ENCODE data around the gene HOXD1. TPM values are rescaled to one million over a fixed set of nuclear protein-coding genes. Genes with fewer than 3 reads are reported as not detected.

The HOXD1 gene
- total and polyA plus RNA-seq, 4 experiments from 2014 or later, result not detected

DNA sequence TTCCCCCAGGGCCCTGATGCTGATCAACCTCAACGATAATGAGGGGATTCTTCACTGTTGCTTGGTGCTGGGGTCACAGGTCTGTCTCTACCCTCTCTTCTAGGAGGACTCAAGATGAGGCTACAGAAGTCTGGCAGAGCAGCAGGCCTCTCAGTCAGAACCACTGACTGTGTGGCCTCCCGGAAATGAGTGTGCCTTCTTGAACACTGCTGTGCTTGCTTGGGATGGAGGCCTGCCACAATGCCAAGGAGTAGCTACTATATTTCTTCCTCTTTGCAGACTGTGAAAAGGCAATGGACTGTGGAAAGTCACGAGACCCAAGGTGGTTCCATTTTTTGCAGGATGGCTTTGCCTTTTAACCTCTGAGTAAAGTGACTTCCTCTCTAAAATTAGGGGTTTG, 5.8 kb upstream of the HOXD1 start:
- ChIA-PET POLR2A (ENCODE audit: partially characterized antibody) (no interaction called here), CTCF (ENCODE audit: partially characterized antibody) (no interaction called here)
- Histone ChIP-seq H3K4me3 (ENCODE audit: low read length in 2 of 2) (no peak overlapping the region), H3K4me1 (ENCODE audit: insufficient read depth, low read length) (peaks cover 7% of the 10 kb centered on the region), H3K27ac (ENCODE audit: low read depth, low read length) (no peak overlapping the region), H3K36me3 (ENCODE audit: insufficient read depth, low read length) (no peaks in the 10 kb centered on the region), H3K9me3 (ENCODE audit: control insufficient read depth in 1 of 2, low read length in 2 of 2) (no peaks in the 10 kb centered on the region), H3K27me3 (ENCODE audit: insufficient read depth, low read length) (peaks cover 32% of the 10 kb centered on the region)
- Mint-ChIP-seq H3K9me3 (peaks cover 0 to 3% (median under 1%) of the 10 kb centered on the region in 8 donors), H3K4me3 (no peak overlapping the region), H3K27me3 (peaks cover 57 to 64% of the 10 kb centered on the region in 2 donors), H3K36me3 (peaks cover 0 to 4% of the 10 kb centered on the region in 2 donors), H3K4me1 (peaks cover 5 to 12% (median 8%) of the 10 kb centered on the region in 4 donors), H3K27ac (no peak overlapping the region)
- intact Hi-C loops (cut with micrococcal nuclease), result no loop called here
- no peak for DNase-seq

DNA sequence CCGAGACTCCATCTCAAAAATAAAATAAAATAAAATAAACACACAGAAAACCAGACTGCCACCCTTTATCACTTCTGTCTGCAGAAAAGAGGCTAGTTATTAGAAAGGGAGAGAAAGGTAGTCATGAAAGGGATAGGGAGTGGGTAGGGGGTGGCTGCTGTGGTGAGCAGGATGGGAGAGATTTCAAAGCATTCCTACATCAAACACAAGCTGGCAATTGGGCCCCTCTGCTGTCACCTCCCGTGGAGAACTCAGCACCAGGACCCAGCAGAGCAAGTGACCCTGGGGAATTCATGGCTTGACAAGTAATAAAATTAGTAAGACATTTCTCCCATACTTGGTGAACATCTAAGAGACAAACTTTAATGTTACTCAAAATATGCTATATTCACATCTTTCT, 3.7 kb upstream of the HOXD1 start:
- Histone ChIP-seq H3K36me3 (ENCODE audit: insufficient read depth, low read length) (no peaks in the 10 kb centered on the region), H3K4me1 (ENCODE audit: insufficient read depth, low read length) (peaks cover 17% of the 10 kb centered on the region), H3K27me3 (ENCODE audit: insufficient read depth, low read length) (peaks cover 26% of the 10 kb centered on the region), H3K4me3 (ENCODE audit: low read length in 2 of 2) (no peak overlapping the region), H3K9me3 (ENCODE audit: control insufficient read depth in 1 of 2, low read length in 2 of 2) (no peaks in the 10 kb centered on the region), H3K27ac (ENCODE audit: low read depth, low read length) (no peak overlapping the region)
- DNase-seq, result no peak
- CTCF ChIA-PET (ENCODE audit: partially characterized antibody), result no interaction called here
- Mint-ChIP-seq H3K9me3 (peaks cover 0 to 3% (median under 1%) of the 10 kb centered on the region in 8 donors), H3K27me3 (peaks cover 54 to 66% of the 10 kb centered on the region in 2 donors), H3K4me1 (peaks cover 10 to 22% (median 17%) of the 10 kb centered on the region in 4 donors), H3K4me3 (no peak overlapping the region), H3K36me3 (peaks cover 0 to 4% of the 10 kb centered on the region in 2 donors), H3K27ac (no peak overlapping the region)
- intact Hi-C loops (cut with micrococcal nuclease), result no loop called here
- POLR2A ChIA-PET (ENCODE audit: partially characterized antibody), result no interaction called here

- peak overlapping the region in 1 of 8 donors; percentile 45 for H3K4me3 Mint-ChIP-seq
- Histone ChIP-seq H3K36me3 (ENCODE audit: insufficient read depth, low read length) (no peaks in the 10 kb centered on the region), H3K4me1 (ENCODE audit: insufficient read depth, low read length) (peaks cover 20% of the 10 kb centered on the region), H3K27me3 (ENCODE audit: insufficient read depth, low read length) (peaks cover 23% of the 10 kb centered on the region), H3K9me3 (ENCODE audit: control insufficient read depth in 1 of 2, low read length in 2 of 2) (no peaks in the 10 kb centered on the region), H3K27ac (ENCODE audit: low read depth, low read length) (no peak overlapping the region), H3K4me3 (ENCODE audit: low read length in 2 of 2) (no peak overlapping the region)
- intact Hi-C loops (cut with micrococcal nuclease), result no loop called here
- no peak overlapping the region for H3K27ac Mint-ChIP-seq
- peaks cover 0 to 3% (median under 1%) of the 10 kb centered on the region in 8 donors for H3K9me3 Mint-ChIP-seq
- POLR2A ChIA-PET (ENCODE audit: partially characterized antibody), result no interaction called here
- CTCF ChIA-PET (ENCODE audit: partially characterized antibody), result no interaction called here
- DNase-seq, result no peak
- peaks cover 12 to 28% (median 21%) of the 10 kb centered on the region in 4 donors for H3K4me1 Mint-ChIP-seq
- peaks cover 58 to 65% of the 10 kb centered on the region in 2 donors for H3K27me3 Mint-ChIP-seq
- peaks cover 0 to 4% of the 10 kb centered on the region in 2 donors for H3K36me3 Mint-ChIP-seq
Observed at GRCh38 chr2:176186024-176186423, 2.4 kb upstream of the HOXD1 start.

DNA sequence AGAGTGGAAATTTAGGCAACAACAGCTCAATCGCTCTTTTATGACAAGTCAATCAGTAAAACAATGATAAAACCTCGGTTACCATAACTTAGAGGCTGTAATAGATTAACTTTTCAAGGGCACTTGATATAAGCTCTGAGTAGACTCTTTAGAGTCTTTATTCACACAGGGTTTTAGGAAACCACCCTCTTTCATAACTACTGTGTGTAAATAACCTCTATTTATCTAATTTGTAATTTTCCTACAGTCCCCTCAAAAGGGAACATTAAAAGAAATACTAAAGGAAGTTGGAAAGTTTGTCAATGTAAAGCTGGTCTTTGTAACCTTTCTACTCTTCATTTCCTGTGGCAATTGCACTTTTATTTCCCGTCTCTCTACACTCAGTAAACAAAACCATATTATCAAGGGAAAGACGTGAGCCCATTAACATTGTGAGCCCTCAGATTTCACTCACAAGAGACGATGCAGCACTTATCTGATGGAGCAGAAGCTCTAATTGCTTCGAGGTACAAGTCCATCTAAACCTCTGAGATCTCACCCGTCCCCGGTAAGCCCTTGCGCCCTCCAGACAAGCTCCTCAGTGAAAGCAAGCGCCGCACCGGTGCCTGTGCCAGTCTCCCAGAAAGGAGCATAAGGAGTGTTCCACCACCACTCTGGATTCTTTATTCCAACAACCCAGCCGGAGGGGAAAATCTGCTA, 1.1 kb upstream of the HOXD1 start:
- Mint-ChIP-seq H3K9me3 (peaks cover 0 to 3% (median under 1%) of the 10 kb centered on the region in 8 donors), H3K4me3 (peak overlapping the region; percentile 85 to 95 (median 90)), H3K36me3 (peaks cover 0 to 4% of the 10 kb centered on the region in 2 donors), H3K27me3 (peaks cover 63 to 67% of the 10 kb centered on the region in 2 donors), H3K4me1 (peaks cover 12 to 28% (median 21%) of the 10 kb centered on the region in 4 donors), H3K27ac (no peak overlapping the region)
- ChIA-PET POLR2A (ENCODE audit: partially characterized antibody) (no interaction called here), CTCF (ENCODE audit: partially characterized antibody) (no interaction called here)
- intact Hi-C loops (cut with micrococcal nuclease), result no loop called here
- H3K36me3 ChIP-seq (ENCODE audit: insufficient read depth, low read length), result no peaks in the 10 kb centered on the region
- no peaks in the 10 kb centered on the region for H3K9me3 ChIP-seq (ENCODE audit: control insufficient read depth in 1 of 2, low read length in 2 of 2)
- DNase-seq, result no peak
- no peak overlapping the region for H3K27ac ChIP-seq (ENCODE audit: low read depth, low read length)
- peaks cover 20% of the 10 kb centered on the region for H3K4me1 ChIP-seq (ENCODE audit: insufficient read depth, low read length)
- peaks cover 23% of the 10 kb centered on the region for H3K27me3 ChIP-seq (ENCODE audit: insufficient read depth, low read length)
- peak overlapping the region in 1 of 2 donors; percentile 36 for H3K4me3 ChIP-seq (ENCODE audit: low read length in 2 of 2)

DNA sequence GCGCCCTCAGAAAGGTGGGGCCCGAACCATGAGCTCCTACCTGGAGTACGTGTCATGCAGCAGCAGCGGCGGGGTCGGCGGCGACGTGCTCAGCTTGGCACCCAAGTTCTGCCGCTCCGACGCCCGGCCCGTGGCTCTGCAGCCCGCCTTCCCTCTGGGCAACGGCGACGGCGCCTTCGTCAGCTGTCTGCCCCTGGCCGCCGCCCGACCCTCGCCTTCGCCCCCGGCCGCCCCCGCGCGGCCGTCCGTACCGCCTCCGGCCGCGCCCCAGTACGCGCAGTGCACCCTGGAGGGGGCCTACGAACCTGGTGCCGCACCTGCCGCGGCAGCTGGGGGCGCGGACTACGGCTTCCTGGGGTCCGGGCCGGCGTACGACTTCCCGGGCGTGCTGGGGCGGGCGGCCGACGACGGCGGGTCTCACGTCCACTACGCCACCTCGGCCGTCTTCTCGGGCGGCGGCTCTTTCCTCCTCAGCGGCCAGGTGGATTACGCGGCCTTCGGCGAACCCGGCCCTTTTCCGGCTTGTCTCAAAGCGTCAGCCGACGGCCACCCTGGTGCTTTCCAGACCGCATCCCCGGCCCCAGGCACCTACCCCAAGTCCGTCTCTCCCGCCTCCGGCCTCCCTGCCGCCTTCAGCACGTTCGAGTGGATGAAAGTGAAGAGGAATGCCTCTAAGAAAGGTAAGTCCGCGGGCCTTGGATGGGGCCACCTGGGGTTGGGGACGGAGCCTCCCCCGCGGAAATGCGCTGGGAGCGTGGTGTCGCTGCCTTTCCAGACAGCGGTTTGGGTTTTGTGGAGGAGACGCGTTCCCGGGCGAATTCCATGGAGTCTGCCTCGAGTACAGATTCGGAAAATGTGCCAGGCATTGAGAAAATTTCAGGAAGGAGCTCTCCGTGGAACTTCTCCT, 559 bp downstream of the HOXD1 start:
- H3K4me1 Mint-ChIP-seq, result peaks cover 12 to 28% (median 21%) of the 10 kb centered on the region in 4 donors
- H3K9me3 Mint-ChIP-seq, result peaks cover 0 to 3% (median under 1%) of the 10 kb centered on the region in 8 donors
- Histone ChIP-seq H3K36me3 (ENCODE audit: insufficient read depth, low read length) (no peaks in the 10 kb centered on the region), H3K9me3 (ENCODE audit: control insufficient read depth in 1 of 2, low read length in 2 of 2) (no peaks in the 10 kb centered on the region), H3K4me3 (ENCODE audit: low read length in 2 of 2) (peak overlapping the region in 1 of 2 donors; percentile 36), H3K27ac (ENCODE audit: low read depth, low read length) (no peak overlapping the region), H3K4me1 (ENCODE audit: insufficient read depth, low read length) (peaks cover 20% of the 10 kb centered on the region), H3K27me3 (ENCODE audit: insufficient read depth, low read length) (peaks cover 29% of the 10 kb centered on the region)
- ChIA-PET CTCF (ENCODE audit: partially characterized antibody) (no interaction called here), POLR2A (ENCODE audit: partially characterized antibody) (no interaction called here)
- peaks cover 0 to 4% of the 10 kb centered on the region in 2 donors for H3K36me3 Mint-ChIP-seq
- DNase-seq, result no peak
- intact Hi-C loops (cut with micrococcal nuclease), result no loop called here
- H3K27me3 Mint-ChIP-seq, result peaks cover 61 to 68% of the 10 kb centered on the region in 2 donors
- H3K27ac Mint-ChIP-seq, result peak overlapping the region in 1 of 7 donors; percentile 51
- peak overlapping the region; percentile 59 to 79 (median 70) for H3K4me3 Mint-ChIP-seq

GRCh38 chr2:176189681-176190641, 1.5 kb downstream of the HOXD1 start:
- no peak overlapping the region for H3K27ac ChIP-seq (ENCODE audit: low read depth, low read length)
- ChIA-PET CTCF (ENCODE audit: partially characterized antibody) (no interaction called here), POLR2A (ENCODE audit: partially characterized antibody) (no interaction called here)
- H3K9me3 ChIP-seq (ENCODE audit: control insufficient read depth in 1 of 2, low read length in 2 of 2), result no peaks in the 10 kb centered on the region
- peaks cover 20% of the 10 kb centered on the region for H3K4me1 ChIP-seq (ENCODE audit: insufficient read depth, low read length)
- Mint-ChIP-seq H3K27me3 (peaks cover 61 to 67% of the 10 kb centered on the region in 2 donors), H3K36me3 (peaks cover 0 to 4% of the 10 kb centered on the region in 2 donors), H3K9me3 (peaks cover 0 to 3% (median under 1%) of the 10 kb centered on the region in 8 donors), H3K4me1 (peaks cover 12 to 28% (median 21%) of the 10 kb centered on the region in 4 donors), H3K4me3 (peak overlapping the region; percentile 43 to 79 (median 66)), H3K27ac (peak overlapping the region in 2 of 7 donors; percentile 41 to 51)
- no peak overlapping the region for H3K4me3 ChIP-seq (ENCODE audit: low read length in 2 of 2)
- intact Hi-C loops (cut with micrococcal nuclease), result no loop called here
- peaks cover 29% of the 10 kb centered on the region for H3K27me3 ChIP-seq (ENCODE audit: insufficient read depth, low read length)
- DNase-seq, result no peak
- no peaks in the 10 kb centered on the region for H3K36me3 ChIP-seq (ENCODE audit: insufficient read depth, low read length)
